Endodermal cell (in vitro differentiated cells): ENCODE measurements around the gene CFAP52. TPM values are rescaled to one million over a fixed set of nuclear protein-coding genes. Genes with fewer than 3 reads are reported as not detected.

Experiments
- DNase-seq: peaks from one replicate; pipeline ENCODE4 v3.0.0-alpha.2; 2017
- H3K27ac ChIP-seq: 2 replicates; pipeline ENCODE4 v1.5.1; 2013; ENCODE audit warnings: mild to moderate bottlenecking, low read depth, low read length, moderate library complexity
- H3K27me3 ChIP-seq: 2 replicates; pipeline ENCODE4 v1.6.1; 2013; ENCODE audit warnings: mild to moderate bottlenecking, low read length, moderate library complexity; ENCODE audit not compliant: insufficient read depth, control insufficient read depth, poor library complexity, severe bottlenecking
- H3K36me3 ChIP-seq: 2 replicates; pipeline ENCODE4 v1.7.0; 2013; ENCODE audit warnings: mild to moderate bottlenecking, low read length, moderate library complexity; ENCODE audit not compliant: control insufficient read depth, insufficient read depth
- H3K4me1 ChIP-seq: one replicate; pipeline ENCODE4 v1.7.0; 2013; ENCODE audit warnings: low read length; ENCODE audit not compliant: control insufficient read depth, insufficient read depth
- H3K4me3 ChIP-seq: 2 replicates; pipeline ENCODE4 v1.5.1; 2013; ENCODE audit warnings: mild to moderate bottlenecking, low read length, moderate library complexity
- H3K9ac ChIP-seq: 2 replicates; pipeline ENCODE4 v1.6.1; 2013; ENCODE audit warnings: mild to moderate bottlenecking, low read length, moderate library complexity; ENCODE audit not compliant: poor library complexity, severe bottlenecking; ENCODE audit errors: extremely low read depth
- H3K9me3 ChIP-seq: 2 replicates; pipeline ENCODE4 v1.6.1; 2013; ENCODE audit warnings: mild to moderate bottlenecking, low read length, moderate library complexity; ENCODE audit not compliant: control insufficient read depth
- H3K27ac Mint-ChIP-seq: 2 replicates; pipeline ENCODE4 v1.8.0; 2020; ENCODE audit warnings: mixed read lengths
- H3K27me3 Mint-ChIP-seq: 2 replicates; pipeline ENCODE4 v1.8.0; 2021; ENCODE audit warnings: mild to moderate bottlenecking, mixed read lengths; ENCODE audit not compliant: insufficient read depth
- H3K36me3 Mint-ChIP-seq: 2 replicates; pipeline ENCODE4 v1.8.0; 2020; ENCODE audit warnings: low read depth, mixed read lengths
- H3K4me1 Mint-ChIP-seq: 2 replicates; pipeline ENCODE4 v1.8.0; 2020; ENCODE audit warnings: mixed read lengths
- H3K4me3 Mint-ChIP-seq: 2 replicates; pipeline ENCODE4 v1.8.0; 2020; ENCODE audit warnings: mild to moderate bottlenecking, moderate library complexity, mixed read lengths
- H3K9me3 Mint-ChIP-seq: 2 replicates; pipeline ENCODE4 v1.8.0; 2020; ENCODE audit warnings: mild to moderate bottlenecking, mixed read lengths
- CTCF ChIP-seq: fragments of 200-600 bp; sonication (generic); conservative IDR thresholded peaks from 2 replicates; pipeline ENCODE4 v1.5.0; 2021; ENCODE audit warnings: antibody characterized with exemption, mild to moderate bottlenecking
- WGBS, 2 experiments: methylation state at CpG; one replicate each; pipeline versions ENCODE4 v1.1.5 to v1.1.7; 2013; ENCODE audit warnings: missing lambda C conversion rate in 2 of 2, mixed read lengths in 1 of 2; ENCODE audit not compliant: insufficient coverage in 1 of 2, insufficient read length in 1 of 2; 5-methylcytosine and 5-hydroxymethylcytosine counted together
- total RNA-seq, 2 donors: library from RNA; stranded (reverse); fragmentation: NEBNext Ultra II Directional in 1 of 2; extraction: Animal tissue kit (Norgen Biotek cat#: 25700) in 1 of 2; gene quantifications; 2 replicates in 1 of 2; 3 replicates in 1 of 2; pipeline ENCODE4 v1.2.1, GENCODE V29; 2021

CFAP52 gene
- total RNA-seq, 2 donors from 2014 or later = 0.29 to 0.51 TPM

GRCh38 chr17:9684955-9685621 is 108.6 kb downstream of the CFAP52 start:
- DNase-seq = peak; percentile 32
- 88 to 90% methylated on average over 10 of the region's 10 CpGs for WGBS, 2 experiments
- Mint-ChIP-seq H3K27me3 (no peaks in the 10 kb centered on the region), H3K4me3 (no peak overlapping the region), H3K4me1 (no peaks in the 10 kb centered on the region), H3K27ac (no peak overlapping the region), H3K36me3 (peaks cover 69% of the 10 kb centered on the region), H3K9me3 (peaks cover 7% of the 10 kb centered on the region)
- no peak for TF ChIP-seq CTCF
- no peaks in the 10 kb centered on the region for H3K4me1 ChIP-seq
- no peak overlapping the region for H3K27ac ChIP-seq
- H3K4me3 ChIP-seq = no peak overlapping the region
- H3K27me3 ChIP-seq = no peaks in the 10 kb centered on the region
- H3K9ac ChIP-seq = no peak overlapping the region
- H3K9me3 ChIP-seq = peaks cover 7% of the 10 kb centered on the region
- H3K36me3 ChIP-seq = peaks cover 32% of the 10 kb centered on the region

Other genes starting within 250 kb of the CFAP52 start
- gene STX8, start 822 bp upstream of the CFAP52 start, total RNA-seq = 10 to 100 TPM; 82.5 to 98.2 TPM
- gene USP43, start 68.9 kb downstream of the CFAP52 start, total RNA-seq = 10 to 100 TPM in 1 of 2 donors, 1 to 10 TPM in 1; 8.6 to 12.6 TPM
- not detected for gene DHRS7C, start 214.9 kb downstream of the CFAP52 start, total RNA-seq
- not detected for gene GSG1L2, start 245.4 kb downstream of the CFAP52 start, total RNA-seq
- gene GLP2R, start 249.3 kb downstream of the CFAP52 start, total RNA-seq = not detected